Peyer's patch (tissue), 4 donors: Measurements from ENCODE around the gene ANKRD53.

ENCODE experiments used
- CTCF ChIP-seq, 6 experiments: fragments of 450-650 bp in 4 of 6; fragments of 200-600 bp in 2 of 6; sonication (generic) in 1 of 6; IDR thresholded peaks; one replicate each; pipeline ENCODE4 v1.5.1; 2017 to 2019; ENCODE audit warnings: antibody characterized with exemption in 6 of 6, mild to moderate bottlenecking in 3 of 6, moderate library complexity in 1 of 6
- POLR2A ChIP-seq, 2 donors: fragments of 450-650 bp; IDR thresholded peaks; one replicate each; pipeline ENCODE4 v1.5.1; 2017; ENCODE audit warnings: antibody characterized with exemption in 2 of 2, mild to moderate bottlenecking in 2 of 2, moderate library complexity in 2 of 2

DNA sequence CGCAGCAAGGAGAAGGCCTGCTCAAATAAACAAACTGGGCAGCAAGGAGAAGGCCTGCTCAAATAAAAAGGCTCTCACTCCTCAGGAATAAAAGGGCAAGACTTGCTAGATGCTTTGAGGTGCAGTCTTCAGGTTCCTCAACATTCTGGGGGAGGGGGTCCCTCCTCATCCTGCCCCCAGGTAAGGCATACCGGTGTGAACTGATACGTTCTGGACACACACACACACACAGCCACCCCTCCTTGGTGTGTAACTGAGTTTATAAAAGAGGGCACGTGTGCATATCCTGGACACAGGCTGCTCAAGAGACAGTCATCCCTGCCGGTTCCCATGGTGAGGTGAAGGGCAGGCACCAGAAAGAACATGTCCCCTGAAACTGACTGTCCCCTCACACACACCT, 11.8 kb downstream of the ANKRD53 start:
- no peak for TF ChIP-seq POLR2A (IDR thresholded peaks at IDR 0.05)
- no peak for TF ChIP-seq CTCF (IDR thresholded peaks at IDR 0.05)
